Endometrium (tissue), 2 donors: ENCODE data around the gene SERPINA6.
"Not testable (repeated sequence)": the region's sequence is repeated elsewhere in the genome, so short reads cannot be mapped to it uniquely, and the experiment has no call there.

Experiments
- FAIRE-seq: peaks from 2 replicates; lab custom pipeline; 2012; peaks lifted over from hg19 to GRCh38; lab: Jason Lieb, UNC
- donor health status: control.
- donor health status: control.

Gene SERPINA6

GRCh38 chr14:94291906-94292525 lies 31.1 kb downstream of the SERPINA6 start:
- no peak for FAIRE-seq

DNA sequence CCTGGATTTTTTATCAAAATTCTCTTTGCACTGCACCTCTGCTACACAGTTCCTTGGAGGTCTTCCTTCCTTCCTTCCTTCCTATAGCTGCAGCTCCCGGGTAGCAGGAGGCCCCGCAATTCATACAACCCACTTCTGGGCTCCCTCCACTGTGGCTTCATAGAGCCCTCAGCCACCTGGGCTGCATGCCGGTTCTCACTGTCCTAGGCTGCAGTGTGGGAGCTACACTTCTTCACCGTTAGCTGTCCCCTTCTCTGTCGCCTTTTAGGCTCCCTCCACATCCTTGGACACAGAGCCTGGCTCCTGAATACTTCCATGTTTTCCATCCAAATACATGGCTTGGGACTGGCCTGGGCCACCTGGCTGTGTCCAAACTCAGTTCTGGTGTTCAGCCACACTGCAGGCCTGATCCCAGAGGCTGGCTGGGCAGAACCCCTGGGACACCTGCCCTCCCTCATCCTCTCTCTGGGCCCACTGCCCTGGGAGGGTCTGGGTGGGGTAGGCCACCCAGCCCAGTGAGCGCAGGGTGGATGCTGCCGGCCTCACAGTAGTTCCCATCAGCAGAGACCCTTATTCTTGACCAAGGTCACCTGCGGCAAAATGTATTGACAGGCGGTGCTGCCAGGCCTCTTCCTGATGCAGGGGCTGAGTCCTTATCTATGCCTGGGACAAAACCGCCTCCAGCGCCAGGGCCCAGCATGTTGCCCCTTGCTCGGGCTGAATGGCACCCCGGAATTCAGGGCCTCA lies 31.8 kb downstream of the SERPINA6 start:
- no peak for FAIRE-seq

GRCh38 chr14:94290197-94290596 lies 32.9 kb downstream of the SERPINA6 start:
- no peak for FAIRE-seq

DNA sequence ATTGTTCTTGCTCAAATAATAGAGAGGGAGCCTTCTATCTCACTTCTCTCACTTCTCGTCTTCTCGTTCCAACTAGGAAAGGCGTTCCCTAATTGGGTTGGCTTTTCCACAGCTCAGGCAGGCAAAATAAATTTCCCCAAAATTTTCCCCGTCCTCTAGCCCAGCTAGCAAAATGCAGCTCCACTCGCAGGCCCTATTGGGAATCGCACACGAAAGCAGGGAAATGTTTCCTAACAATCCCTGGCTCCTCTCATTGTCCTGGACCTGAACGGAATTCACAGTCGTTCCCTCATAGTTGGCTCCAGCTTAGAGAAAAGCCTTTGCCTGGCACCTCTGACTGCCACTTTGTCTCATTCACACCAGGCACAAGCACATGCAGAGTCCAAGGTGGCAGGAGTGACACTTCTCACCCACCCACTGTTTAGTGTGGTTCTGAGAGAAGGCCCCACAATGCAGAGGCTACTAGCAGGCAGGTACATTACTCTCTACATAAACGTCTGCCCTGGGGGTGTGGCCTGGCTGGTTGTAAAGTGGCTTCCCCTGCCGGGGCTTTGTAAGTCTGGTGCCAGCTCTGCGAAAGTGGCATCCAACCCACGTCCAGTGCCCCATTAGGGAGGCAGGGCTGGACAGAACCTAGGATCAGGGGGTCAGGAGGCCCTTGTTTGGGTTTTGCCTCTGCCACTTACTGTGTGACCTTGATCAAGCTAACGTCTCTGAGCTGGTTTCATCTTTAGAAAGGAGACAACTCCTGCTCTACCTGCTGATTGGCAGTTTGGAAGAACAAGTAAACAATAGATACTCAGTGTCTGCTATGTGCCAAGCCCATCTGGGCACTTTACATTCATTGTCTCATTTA lies 34.3 kb downstream of the SERPINA6 start:
- FAIRE-seq = no peak

DNA sequence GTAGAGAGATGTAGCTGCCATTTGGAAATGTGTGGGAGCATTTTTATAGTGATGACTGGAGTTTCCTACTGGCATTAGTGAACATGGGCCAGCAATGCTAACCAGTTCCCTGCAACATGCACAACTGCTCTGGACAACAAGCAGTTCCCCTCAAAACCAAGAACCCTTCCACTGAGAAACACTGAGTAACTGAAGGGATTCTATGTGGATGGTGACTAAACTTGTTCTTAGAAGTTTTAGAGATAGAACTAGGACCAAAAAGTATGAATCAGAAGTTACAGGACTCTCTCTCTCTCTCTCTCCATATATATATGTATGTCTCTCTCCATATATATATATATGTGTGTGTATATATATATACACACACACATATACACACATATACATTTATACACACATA lies 38.0 kb downstream of the SERPINA6 start:
- FAIRE-seq = no peak

DNA sequence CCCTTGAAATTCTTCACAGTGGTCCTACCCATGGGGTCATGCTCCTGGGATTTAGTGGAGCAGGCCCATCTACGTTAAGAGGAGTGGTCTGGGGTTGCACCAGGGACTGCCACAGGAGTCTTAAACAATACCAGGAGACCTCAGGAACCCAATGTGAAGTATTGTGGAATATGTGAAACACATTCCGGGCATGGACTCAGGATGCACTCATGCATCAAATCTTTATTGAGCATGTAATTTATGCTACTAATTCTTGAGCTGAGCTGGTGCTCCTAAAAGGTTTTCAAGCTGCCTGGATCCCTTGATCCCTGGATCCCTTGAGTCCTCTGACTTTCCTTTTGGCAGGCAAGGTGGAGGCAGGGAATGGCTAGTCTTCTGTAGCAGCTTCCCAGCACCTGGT lies 38.9 kb downstream of the SERPINA6 start:
- FAIRE-seq = no peak

DNA sequence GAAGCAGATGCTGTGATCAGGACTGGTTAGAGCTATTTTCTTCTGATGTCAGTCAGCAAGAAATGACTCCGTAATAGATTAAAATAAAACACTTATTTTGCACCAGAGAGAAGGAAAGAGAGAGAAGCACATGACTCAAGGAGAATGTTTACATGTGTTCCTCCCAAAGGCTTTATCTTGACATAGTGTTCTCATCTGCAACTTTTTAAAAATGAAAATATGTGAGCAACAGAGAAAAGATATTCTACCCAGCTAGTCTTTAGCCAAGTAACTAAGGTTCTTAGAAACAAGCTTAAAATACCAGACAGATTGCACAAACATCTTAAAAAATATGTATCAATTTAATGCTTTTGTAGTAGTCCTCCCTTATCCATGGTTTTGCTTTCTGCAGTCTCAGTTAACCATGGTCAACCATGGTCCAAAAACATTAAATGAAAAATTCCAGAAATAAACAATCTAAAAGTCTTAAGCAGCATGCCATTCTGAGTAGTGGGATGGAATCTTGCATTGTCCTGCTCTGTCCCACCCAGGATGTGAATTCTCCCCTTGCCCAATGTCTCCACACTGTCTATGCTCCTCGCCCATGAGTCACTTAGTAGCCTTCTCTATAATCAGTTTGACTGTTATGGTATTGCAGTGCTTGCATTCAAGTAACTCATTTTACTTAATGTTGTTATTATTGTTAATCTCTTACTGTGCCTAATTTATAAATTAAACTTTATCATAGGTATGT lies 40.0 kb downstream of the SERPINA6 start:
- FAIRE-seq = no peak

GRCh38 chr14:94278731-94279130 lies 44.4 kb downstream of the SERPINA6 start:
- FAIRE-seq = no peak

- FAIRE-seq = not testable (repeated sequence)
These were observed 46.1 kb downstream of the SERPINA6 start for GRCh38 chr14:94276898-94277561.

GRCh38 chr14:94269156-94269555 lies 54.0 kb downstream of the SERPINA6 start:
- no peak for FAIRE-seq

DNA sequence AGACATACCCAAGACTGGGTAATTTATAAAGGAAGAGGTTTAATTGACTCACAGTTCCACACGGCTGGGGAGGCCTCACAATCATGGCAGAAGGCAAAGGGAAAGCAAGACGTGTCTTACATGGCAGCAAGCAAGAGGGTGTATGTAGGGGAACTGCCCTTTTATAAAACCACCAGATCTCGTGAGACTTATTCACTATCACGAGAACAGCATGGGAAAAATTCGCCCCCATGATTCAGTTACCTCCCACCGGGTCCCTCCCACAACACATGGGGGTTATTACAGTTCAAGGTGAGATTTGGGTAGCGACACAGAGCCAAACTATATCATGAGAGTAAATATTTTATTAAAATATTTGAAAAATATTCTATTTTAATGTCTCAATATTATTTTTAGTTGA lies 54.6 kb downstream of the SERPINA6 start:
- not testable (repeated sequence) for FAIRE-seq

DNA sequence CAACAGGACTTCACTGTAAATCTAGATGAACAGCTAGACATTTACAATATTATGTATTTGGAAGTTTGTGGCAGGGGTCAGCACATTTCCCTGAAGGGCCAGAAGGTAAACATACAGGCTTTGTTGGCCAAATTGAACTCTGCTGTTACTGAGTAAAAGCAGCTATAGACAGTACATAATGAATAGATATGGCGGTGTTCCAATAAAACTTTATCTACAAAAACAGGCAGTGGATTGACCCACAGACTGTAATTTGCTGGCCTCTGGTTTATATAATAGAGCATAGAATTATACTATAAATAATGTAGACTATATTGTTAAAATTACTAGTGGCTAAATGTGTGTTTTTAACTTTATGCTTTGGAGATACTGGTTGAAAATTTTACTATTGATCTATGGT lies 55.8 kb downstream of the SERPINA6 start:
- FAIRE-seq = no peak

DNA sequence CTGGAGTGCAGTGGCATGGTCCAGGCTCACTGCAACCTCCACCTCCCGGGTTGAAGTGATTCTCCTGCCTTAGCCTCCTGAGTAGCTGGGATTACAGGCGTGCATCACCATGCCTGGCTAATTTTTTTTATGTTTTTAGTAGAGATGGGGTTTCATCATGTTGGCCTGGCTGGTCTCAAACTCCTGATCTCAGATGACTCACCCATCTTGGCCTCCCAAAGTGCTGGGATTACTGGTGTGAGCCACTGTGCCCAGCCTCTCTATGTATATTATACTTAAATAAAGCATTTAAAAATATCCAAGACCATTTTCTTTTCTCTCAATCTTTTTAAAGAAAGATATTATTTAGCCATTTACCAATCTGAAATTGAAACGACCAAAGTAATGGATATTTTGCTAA lies 58.9 kb downstream of the SERPINA6 start:
- not testable (repeated sequence) for FAIRE-seq
